ENCODE results near the gene PITPNC1. TPM values are rescaled to one million over a fixed set of nuclear protein-coding genes. Genes with fewer than 3 reads are reported as not detected.
A peak's percentile ranks its signal among the peaks of the same experiment; 100 is the strongest.

PITPNC1 gene
- total and polyA plus RNA-seq, 2 of the 13 experiments (the other 11 are each of a cell fraction or from before 2014, with no cell fraction given) = 4.1 to 5.7 TPM

- Histone ChIP-seq H3K4me2 (ENCODE audit: low read depth, low read length) (no peak overlapping the region), H3K9ac (ENCODE audit: insufficient read depth, low read depth, low read length) (no peak overlapping the region), H2AFZ (ENCODE audit: low read length) (no peak overlapping the region), H4K20me1 (ENCODE audit: insufficient read depth, low read length) (no peaks in the 10 kb centered on the region), H3K27ac (ENCODE audit: extremely low read length, insufficient read depth, low read length) (no peak overlapping the region), H3K27me3 (ENCODE audit: control insufficient read depth in 1 of 2, insufficient read depth in 2 of 2, low read length in 2 of 2) (no peaks in the 10 kb centered on the region), H3K4me3 (replicated peaks in 1 of 3; ENCODE audit: insufficient read depth in 1 of 3, low read depth in 2 of 3, low read length in 3 of 3) (no peak overlapping the region), H3K36me3 (replicated peaks in 1 of 2; ENCODE audit: control insufficient read depth in 1 of 2, insufficient read depth in 2 of 2, low read length in 2 of 2) (no peaks in the 10 kb centered on the region), H3K79me2 (ENCODE audit: insufficient read depth, low read length) (no peaks in the 10 kb centered on the region), H3K4me1 (ENCODE audit: insufficient read depth, low read length) (peaks cover 17% of the 10 kb centered on the region), H3K9me3 (ENCODE audit: low read length) (no peaks in the 10 kb centered on the region)
- TF ChIP-seq ASH2L (IDR thresholded peaks at IDR 0.05; ENCODE audit: insufficient read length, low read depth, low read length) (no peak), TRIM22 (IDR thresholded peaks at IDR 0.05) (no peak)
- intact Hi-C loops (cut with micrococcal nuclease; ENCODE audit: unreplicated experiment) (no loop called here), in situ Hi-C loops (cut with HindIII; ENCODE audit: extremely low pct_ligation_motif_present, low pct_unique_long_range_greater_than_20kb) (no loop called here)
- no TSS peak for BruUV-seq (replicated peaks)
- 90% methylated on average over 7 of the region's 7 CpGs for WGBS (ENCODE audit: low lambda C conversion rate)
- POLR2A ChIA-PET = no interaction called here
- no peak for DNase-seq (ENCODE audit: low spot score)
- FAIRE-seq = no peak
- no peak for ATAC-seq
- CTCF ChIA-PET (ENCODE audit: low intra/inter-chr PET ratio, low total read pairs) = no interaction called here
Observed at GRCh38 chr17:67485666-67486065, 108.6 kb downstream of the PITPNC1 start.

- in situ Hi-C loops (cut with HindIII; ENCODE audit: extremely low pct_ligation_motif_present, low pct_unique_long_range_greater_than_20kb) (no loop called here), intact Hi-C loops (cut with micrococcal nuclease; ENCODE audit: unreplicated experiment) (no loop called here)
- H3K4me2 ChIP-seq (ENCODE audit: low read depth, low read length) = peak overlapping the region; percentile 13
- BruUV-seq (replicated peaks) = no TSS peak
- no peak for TF ChIP-seq CENPT (CRISPR knock-in tag; IDR thresholded peaks at IDR 0.05; ENCODE audit: low read depth)
- no peak for TF ChIP-seq TRAFD1 (CRISPR knock-in tag; IDR thresholded peaks at IDR 0.05; ENCODE audit: borderline replicate concordance)
- TF ChIP-seq ZNF704 (CRISPR knock-in tag; IDR thresholded peaks at IDR 0.05; ENCODE audit: borderline replicate concordance) = no peak
- no peak for TF ChIP-seq HMGXB3 (CRISPR knock-in tag; IDR thresholded peaks at IDR 0.05; ENCODE audit: borderline replicate concordance)
- 57% methylated on average over 7 of the region's 7 CpGs for WGBS (ENCODE audit: low lambda C conversion rate)
- no peaks in the 10 kb centered on the region for H4K20me1 ChIP-seq (ENCODE audit: insufficient read depth, low read length)
- no peaks in the 10 kb centered on the region for H3K9me3 ChIP-seq (ENCODE audit: low read length)
- no peak overlapping the region for H2AFZ ChIP-seq (ENCODE audit: low read length)
- FAIRE-seq (no peak), DNase-seq (ENCODE audit: low spot score) (no peak), ATAC-seq (no peak)
- ChIA-PET POLR2A (no interaction called here), CTCF (ENCODE audit: low intra/inter-chr PET ratio, low total read pairs) (no interaction called here)
- no peak overlapping the region for H3K9ac ChIP-seq (ENCODE audit: insufficient read depth, low read depth, low read length)
- no peaks in the 10 kb centered on the region for H3K36me3 ChIP-seq (replicated peaks in 1 of 2; ENCODE audit: control insufficient read depth in 1 of 2, insufficient read depth in 2 of 2, low read length in 2 of 2)
- H3K27ac ChIP-seq (ENCODE audit: extremely low read length, insufficient read depth, low read length) = no peak overlapping the region
- H3K4me3 ChIP-seq (replicated peaks in 1 of 3; ENCODE audit: insufficient read depth in 1 of 3, low read depth in 2 of 3, low read length in 3 of 3) = no peak overlapping the region
- H3K4me1 ChIP-seq (ENCODE audit: insufficient read depth, low read length) = peaks cover 17% of the 10 kb centered on the region
- H3K27me3 ChIP-seq (ENCODE audit: control insufficient read depth in 1 of 2, insufficient read depth in 2 of 2, low read length in 2 of 2) = no peaks in the 10 kb centered on the region
- no peaks in the 10 kb centered on the region for H3K79me2 ChIP-seq (ENCODE audit: insufficient read depth, low read length)
Observed at GRCh38 chr17:67487506-67487905, 110.4 kb downstream of the PITPNC1 start.
